ENCODE data around the gene GRPR. TPM values are rescaled to one million over a fixed set of nuclear protein-coding genes. Genes with fewer than 3 reads are reported as not detected.

Gene GRPR
- total RNA-seq, 2 experiments from 2014 or later, result 0.20 to 0.22 TPM

- intact Hi-C loops (cut with DNase I, micrococcal nuclease), result no loop called here
- H3K4me3 Mint-ChIP-seq, result no peak overlapping the region
- H3K27me3 Mint-ChIP-seq, result peaks cover 25% of the 10 kb centered on the region
- Histone ChIP-seq H3K9me3 (ENCODE audit: control insufficient read depth in 1 of 2, insufficient read depth in 1 of 2, low read length in 2 of 2) (no peaks in the 10 kb centered on the region), H3K27ac (ENCODE audit: low read depth in 1 of 2, low read length in 2 of 2) (no peak overlapping the region), H3K4me3 (ENCODE audit: low read length) (no peak overlapping the region), H3K27me3 (ENCODE audit: control insufficient read depth in 1 of 2, insufficient read depth in 2 of 2, low read length in 2 of 2) (no peaks in the 10 kb centered on the region), H3K4me1 (ENCODE audit: insufficient read depth, low read length) (no peaks in the 10 kb centered on the region), H3K36me3 (ENCODE audit: insufficient read depth, low read length) (no peaks in the 10 kb centered on the region)
- CTCF ChIA-PET, result no interaction called here
- no peak for ATAC-seq (ENCODE audit: poor library complexity)
- no peak for TF ChIP-seq CTCF (IDR thresholded peaks at IDR 0.05)
- DNase-seq, result no peak
- H3K4me1 Mint-ChIP-seq (ENCODE audit: low read depth), result peaks cover 4% of the 10 kb centered on the region
- no peaks in the 10 kb centered on the region for H3K9me3 Mint-ChIP-seq
- H3K27ac Mint-ChIP-seq, result no peak overlapping the region
- POLR2A ChIA-PET, result no interaction called here
- H3K36me3 Mint-ChIP-seq (ENCODE audit: low read depth), result no peaks in the 10 kb centered on the region
Measured at GRCh38 chrX:16125520-16126149, 2.3 kb downstream of the GRPR start.

- H3K4me1 ChIP-seq (ENCODE audit: insufficient read depth, low read length), result no peaks in the 10 kb centered on the region
- intact Hi-C loops (cut with DNase I, micrococcal nuclease), result no loop called here
- TF ChIP-seq CTCF (IDR thresholded peaks at IDR 0.05), result no peak
- no peak overlapping the region for H3K4me3 Mint-ChIP-seq
- ChIA-PET POLR2A (no interaction called here), CTCF (interaction anchor here (0.6 kb wide), 1 partner anchor 13 kb away, joined by 5 read pairs; no protein-coding TSS in a partner anchor)
- ATAC-seq (ENCODE audit: poor library complexity), result no peak
- no peaks in the 10 kb centered on the region for H3K36me3 ChIP-seq (ENCODE audit: insufficient read depth, low read length)
- DNase-seq, result no peak
- H3K27ac ChIP-seq (ENCODE audit: low read depth in 1 of 2, low read length in 2 of 2), result no peak overlapping the region
- no peaks in the 10 kb centered on the region for H3K9me3 ChIP-seq (ENCODE audit: control insufficient read depth in 1 of 2, insufficient read depth in 1 of 2, low read length in 2 of 2)
- H3K27me3 ChIP-seq (ENCODE audit: control insufficient read depth in 1 of 2, insufficient read depth in 2 of 2, low read length in 2 of 2), result peaks cover 0 to 3% of the 10 kb centered on the region in 2 experiments
- no peak overlapping the region for H3K27ac Mint-ChIP-seq
- H3K4me1 Mint-ChIP-seq (ENCODE audit: low read depth), result no peaks in the 10 kb centered on the region
- no peak overlapping the region for H3K4me3 ChIP-seq (ENCODE audit: low read length)
- no peaks in the 10 kb centered on the region for H3K36me3 Mint-ChIP-seq (ENCODE audit: low read depth)
- H3K9me3 Mint-ChIP-seq, result no peaks in the 10 kb centered on the region
- peaks cover 26% of the 10 kb centered on the region for H3K27me3 Mint-ChIP-seq
Measured at GRCh38 chrX:16130707-16131106, 7.3 kb downstream of the GRPR start.

- peaks cover 9% of the 10 kb centered on the region for H3K27me3 Mint-ChIP-seq
- H3K36me3 Mint-ChIP-seq (ENCODE audit: low read depth), result no peaks in the 10 kb centered on the region
- Histone ChIP-seq H3K27ac (ENCODE audit: low read depth in 1 of 2, low read length in 2 of 2) (no peak overlapping the region), H3K4me1 (ENCODE audit: insufficient read depth, low read length) (no peaks in the 10 kb centered on the region), H3K27me3 (ENCODE audit: control insufficient read depth in 1 of 2, insufficient read depth in 2 of 2, low read length in 2 of 2) (peaks cover 0 to 3% of the 10 kb centered on the region in 2 experiments), H3K4me3 (ENCODE audit: low read length) (no peak overlapping the region), H3K9me3 (ENCODE audit: control insufficient read depth in 1 of 2, insufficient read depth in 1 of 2, low read length in 2 of 2) (no peaks in the 10 kb centered on the region), H3K36me3 (ENCODE audit: insufficient read depth, low read length) (no peaks in the 10 kb centered on the region)
- intact Hi-C loops (cut with DNase I, micrococcal nuclease), result loop anchor here in 1 of 2 experiments (5.0 kb wide), 1 partner anchor 373 kb away; no protein-coding TSS in a partner anchor
- POLR2A ChIA-PET, result no interaction called here
- H3K4me1 Mint-ChIP-seq (ENCODE audit: low read depth), result no peaks in the 10 kb centered on the region
- no peak overlapping the region for H3K27ac Mint-ChIP-seq
- DNase-seq, result no peak
- no peak for ATAC-seq (ENCODE audit: poor library complexity)
- CTCF ChIA-PET, result no interaction called here
- no peaks in the 10 kb centered on the region for H3K9me3 Mint-ChIP-seq
- H3K4me3 Mint-ChIP-seq, result no peak overlapping the region
- no peak for TF ChIP-seq CTCF (IDR thresholded peaks at IDR 0.05)
Measured at GRCh38 chrX:16134936-16135335, 11.6 kb downstream of the GRPR start.

Measured in CD4-positive, alpha-beta T cell (primary cell).